ENCODE data around the gene PIGU.

- TF ChIP-seq CTCF (IDR thresholded peaks at IDR 0.05; ENCODE audit: insufficient read depth, low read length, poor library complexity, severe bottlenecking) = no peak
- no peak for TF ChIP-seq EZH2phosphoT487 (conservative IDR thresholded peaks at IDR 0.05; ENCODE audit: low read length)
Observed at GRCh38 chr20:34689486-34689885, 12.6 kb upstream of the PIGU start.
